Activated CD8-positive, alpha-beta memory T cell treated with anti-CD3 and anti-CD28 coated beads, Interleukin-2, amount 50 U/mL, for 24 hours (primary cell): ENCODE results near the gene RPL29.
"Not testable (repeated sequence)": the region's sequence is repeated elsewhere in the genome, so short reads cannot be mapped to it uniquely, and the experiment has no call there.

Experiments
- DNase-seq: peaks from one replicate; pipeline ENCODE4 v3.0.0-alpha.2; 2020; ENCODE audit errors: extremely low read depth

RPL29 gene

DNA sequence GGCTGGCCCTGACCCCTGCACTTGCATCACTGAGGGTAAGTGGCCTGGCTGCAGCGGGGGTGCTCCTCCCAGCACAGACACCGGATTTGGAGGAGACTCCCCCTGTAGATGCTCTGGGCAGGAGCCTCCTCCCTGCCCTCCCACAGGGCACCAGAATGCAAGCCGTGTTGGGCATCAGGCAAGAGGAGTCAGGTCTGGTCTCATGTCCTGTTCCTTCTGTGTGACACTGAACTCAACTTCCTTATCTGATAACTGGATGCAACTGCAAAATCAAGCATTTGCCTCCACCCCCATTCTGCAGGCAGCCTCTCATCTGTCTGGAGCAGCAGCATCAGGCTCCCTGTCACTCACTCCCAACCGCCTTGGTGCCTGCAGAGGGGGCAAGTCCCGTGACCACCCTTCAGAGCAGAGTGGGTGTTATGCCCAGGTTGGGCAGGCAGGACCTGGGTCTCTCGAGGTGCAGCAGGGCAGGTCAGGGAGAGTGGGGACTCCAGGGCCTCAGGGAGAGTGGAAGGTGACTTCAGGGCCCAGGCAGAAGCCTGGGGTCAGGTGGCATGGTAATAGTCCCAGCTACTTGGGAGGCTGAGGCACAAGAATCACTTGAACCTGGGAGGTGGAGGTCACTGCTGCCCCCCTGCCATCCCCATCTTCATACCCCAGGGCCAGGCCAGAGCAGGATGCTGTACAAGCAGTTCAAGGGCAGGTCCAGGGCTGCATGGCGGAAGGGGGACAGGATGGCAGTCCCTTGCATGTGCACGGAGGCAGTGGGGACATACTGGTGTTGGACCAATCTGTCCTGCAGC is 10.5 kb upstream of the RPL29 start:
- no peak for DNase-seq

DNA sequence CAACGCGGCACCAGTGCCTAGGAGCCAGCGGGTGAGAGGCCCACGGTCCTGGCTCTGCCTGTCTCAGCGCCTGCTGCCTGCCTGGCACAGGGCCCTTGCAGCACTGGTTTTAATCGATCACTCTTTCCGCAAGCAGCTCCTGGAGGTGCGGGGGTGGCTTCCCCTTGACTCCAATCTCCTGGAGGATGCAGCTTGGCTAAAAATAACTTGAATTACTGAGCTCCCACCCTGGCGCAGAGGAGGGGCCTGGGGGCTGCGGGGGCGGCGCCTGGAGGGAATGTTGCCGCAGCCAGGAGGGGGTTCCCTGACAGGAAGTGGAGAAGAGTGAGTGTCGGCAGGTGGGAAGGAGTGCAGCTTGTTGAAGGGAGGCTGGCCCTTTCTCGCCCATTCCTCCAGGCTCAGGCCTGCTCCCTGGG is 9.9 kb upstream of the RPL29 start:
- no peak for DNase-seq

DNA sequence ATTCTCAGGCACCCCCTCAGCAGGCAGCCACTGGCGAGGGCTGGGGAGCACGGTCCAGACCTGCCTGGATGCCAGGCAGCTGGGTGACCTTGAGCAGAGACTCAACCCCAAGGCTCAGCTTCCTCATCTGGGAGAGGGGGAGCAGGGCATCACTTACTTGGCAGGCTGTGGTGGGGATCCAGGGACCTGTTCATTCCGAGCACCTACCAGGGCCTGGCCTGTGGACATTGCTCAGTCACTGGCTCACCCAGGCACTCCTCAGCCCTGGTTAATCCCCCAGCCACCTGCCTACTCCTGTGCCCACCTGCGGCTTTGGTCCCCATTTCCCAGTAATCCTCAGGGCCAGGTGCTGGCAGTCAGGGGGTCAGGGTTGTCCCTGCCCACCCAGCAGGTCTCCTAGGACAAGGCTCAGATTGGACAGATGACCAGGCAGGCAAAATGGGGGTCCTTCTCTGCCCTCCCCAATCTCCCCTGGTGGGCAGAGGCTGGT is 9.3 kb upstream of the RPL29 start:
- no peak for DNase-seq

DNA sequence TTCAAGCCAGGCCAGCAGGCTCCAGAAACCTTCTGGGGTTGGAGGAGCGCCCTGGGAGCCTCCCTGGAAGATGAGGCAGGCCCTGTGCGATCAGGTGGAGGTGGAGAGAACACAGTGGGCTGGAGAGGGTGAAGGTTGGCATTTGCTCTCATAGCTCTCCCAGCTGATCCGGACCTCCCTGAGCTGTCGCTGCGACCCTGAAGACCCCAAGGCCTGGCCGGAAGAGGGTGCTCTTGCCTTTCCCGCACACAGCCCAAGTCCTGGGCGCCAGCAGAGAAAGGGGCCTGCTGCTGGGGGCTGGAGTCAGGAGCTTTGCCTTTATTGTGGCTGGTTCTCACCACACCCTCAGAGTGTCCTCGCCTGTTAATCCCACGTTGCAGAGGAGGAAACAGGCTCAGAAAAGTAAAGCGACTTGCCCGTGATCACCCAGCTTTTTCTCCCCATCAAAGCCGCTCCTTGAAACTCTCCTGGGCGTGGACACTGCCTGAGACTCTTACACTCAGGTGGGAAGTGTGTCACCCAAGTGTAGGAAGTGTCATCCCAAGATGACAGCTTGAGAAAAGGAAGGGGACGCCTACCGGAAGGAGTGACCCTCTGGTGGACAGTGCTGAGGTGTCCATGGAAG is 8.6 kb upstream of the RPL29 start:
- DNase-seq, result no peak

DNA sequence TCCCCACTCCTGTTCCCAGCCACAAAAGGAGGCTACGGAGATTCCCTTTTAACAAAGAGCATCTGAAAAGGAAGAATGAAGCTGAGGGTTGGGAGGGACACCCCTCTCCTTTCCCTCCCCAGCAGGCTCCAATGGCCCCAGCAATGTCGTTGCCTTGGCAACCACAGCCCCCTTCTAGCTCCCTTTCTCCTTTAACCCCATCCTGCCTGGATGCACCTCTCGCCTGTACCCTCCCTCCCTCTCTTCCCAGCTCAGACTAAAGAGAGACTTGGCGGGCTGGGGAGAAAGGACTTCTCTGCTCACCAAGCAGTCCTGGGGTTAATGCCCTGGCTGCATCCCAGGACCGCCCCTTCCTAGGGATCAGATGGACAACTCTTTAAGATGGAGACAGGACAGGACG is 7.1 kb upstream of the RPL29 start:
- DNase-seq, result no peak

DNA sequence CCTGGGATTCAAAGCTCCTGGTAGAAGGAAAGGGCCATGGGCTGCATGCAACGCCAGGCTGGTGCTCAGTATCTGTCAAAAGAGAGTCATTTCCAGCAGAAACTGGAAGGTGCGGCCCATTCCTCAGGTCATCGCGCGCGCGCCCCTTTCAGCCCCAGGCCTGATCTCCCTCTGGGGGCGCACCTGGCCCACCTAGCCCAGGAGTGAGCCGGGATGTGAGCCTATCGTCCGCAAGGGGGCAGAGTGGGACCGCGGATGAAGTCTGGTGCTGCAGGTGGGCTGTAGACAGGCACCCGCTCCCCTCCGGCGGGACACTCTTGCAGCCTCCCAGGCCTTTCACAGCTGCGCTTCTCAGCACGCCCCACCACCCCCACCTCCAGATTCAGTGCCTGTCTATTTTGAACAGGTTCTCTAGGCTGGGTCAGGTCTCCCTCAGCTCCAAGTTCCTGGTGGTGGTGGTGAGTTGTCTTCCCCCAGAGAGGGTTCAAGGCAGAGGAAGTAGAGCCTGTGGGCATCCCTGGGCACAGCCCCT is 5.8 kb upstream of the RPL29 start:
- DNase-seq, result peak; percentile 61

DNA sequence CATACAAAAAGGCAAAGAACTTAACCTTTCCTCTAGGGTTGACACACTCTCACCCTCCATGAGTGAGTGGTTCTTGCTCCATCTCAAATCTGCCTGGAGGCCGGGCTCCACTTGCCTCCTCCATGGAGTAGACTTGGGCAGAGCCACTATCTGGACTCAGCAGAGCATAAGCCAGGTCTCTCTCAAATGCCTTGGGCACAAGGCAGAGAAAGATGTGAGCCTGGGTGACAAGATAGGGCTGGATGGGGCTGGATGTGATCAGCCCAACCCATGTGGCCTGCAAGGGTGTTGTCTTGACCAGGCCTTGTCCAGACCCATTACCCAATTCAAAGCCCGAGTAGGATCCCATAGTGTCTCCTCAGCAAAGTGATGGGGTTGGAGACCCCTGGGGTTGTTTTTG is 4.2 kb upstream of the RPL29 start:
- DNase-seq, result no peak

DNA sequence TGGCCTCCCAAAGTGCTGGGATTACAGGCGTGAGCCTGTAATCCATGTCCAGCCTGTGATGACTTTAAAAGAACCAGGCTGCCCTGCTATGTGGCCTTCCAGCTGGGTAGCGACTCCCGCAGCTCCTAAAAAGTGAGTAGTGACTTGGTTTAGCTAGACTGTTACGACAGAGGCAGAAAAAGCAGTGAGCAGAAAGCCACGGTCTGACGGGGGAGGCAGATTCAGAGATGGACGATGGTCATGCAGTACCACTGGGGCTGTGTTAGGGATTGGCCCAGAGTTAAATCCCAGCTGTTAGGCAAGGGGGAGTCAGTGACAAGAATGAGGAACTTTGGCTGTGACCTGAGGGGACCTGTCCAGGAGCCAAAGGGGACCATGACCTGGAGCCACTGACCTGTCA is 3.1 kb upstream of the RPL29 start:
- DNase-seq, result no peak

DNA sequence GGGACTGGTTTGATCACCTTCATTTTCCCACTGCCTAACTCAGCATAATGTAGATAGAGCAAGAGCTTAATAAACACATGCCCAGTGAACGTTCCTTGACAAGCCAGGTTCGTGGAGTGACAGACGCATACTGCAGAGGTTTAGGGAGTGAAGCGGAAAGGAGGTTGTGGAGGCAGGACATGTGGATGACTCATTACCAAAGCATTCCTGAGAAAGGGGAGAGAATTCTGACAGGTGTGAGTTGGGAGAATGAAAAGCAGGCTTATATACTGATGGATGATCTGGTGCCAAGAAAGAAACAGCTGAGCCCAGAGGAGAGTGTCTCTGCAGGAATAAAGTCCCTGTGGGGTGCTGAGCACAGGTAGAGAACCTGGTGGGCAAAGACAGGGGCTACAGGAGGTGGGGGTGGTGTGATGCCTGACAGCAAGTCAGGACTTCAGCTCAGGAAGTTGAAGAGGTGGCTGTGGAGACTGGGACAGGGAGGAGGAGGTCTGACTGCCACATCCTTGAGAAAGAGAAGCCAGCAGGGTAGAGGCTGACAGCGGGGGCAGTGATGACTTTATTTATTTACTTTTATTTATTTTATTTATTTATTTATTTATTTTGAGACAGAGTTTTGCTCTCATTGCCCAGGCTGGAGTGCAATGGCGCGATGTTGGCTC is 2.4 kb upstream of the RPL29 start:
- no peak for DNase-seq

DNA sequence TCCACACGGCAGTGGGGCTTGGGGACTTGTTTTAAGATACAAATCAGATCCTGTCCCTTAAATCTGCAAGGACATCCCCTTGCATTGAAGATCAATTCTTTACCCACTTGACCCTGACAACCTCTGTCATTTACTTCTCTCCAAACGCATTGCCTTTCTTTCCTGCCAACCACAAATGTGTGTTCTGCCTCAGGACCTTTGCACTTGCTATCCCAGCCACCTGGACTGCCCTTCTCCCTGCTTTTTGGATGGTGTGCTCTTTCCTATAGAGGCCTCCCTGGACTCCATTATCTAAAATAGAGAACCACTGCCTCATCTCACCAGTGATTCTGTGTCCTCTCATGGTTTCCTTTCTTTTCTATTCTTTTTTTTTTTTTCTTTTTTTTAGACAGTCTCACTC is 1.5 kb upstream of the RPL29 start:
- DNase-seq, result no peak

DNA sequence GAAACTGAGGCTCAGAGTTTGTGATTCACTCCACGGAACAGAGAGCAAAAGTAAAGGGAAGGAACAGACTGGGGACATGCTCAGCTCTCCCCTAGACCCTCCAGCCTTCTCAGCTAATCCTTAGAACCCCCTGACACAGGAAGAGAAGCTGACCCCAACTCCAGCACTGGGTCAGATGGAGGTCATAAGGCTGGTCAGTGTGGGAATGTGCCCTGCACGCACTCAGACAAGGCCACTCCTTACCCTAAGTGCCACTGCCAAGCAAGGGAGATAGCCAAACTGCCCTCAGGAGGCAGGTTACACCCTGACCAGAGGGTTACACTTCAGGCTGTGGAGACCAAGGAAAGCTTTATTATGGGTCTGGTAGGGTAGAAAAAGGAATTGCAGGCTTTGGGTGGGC is 1.2 kb downstream of the RPL29 start:
- no peak for DNase-seq

DNA sequence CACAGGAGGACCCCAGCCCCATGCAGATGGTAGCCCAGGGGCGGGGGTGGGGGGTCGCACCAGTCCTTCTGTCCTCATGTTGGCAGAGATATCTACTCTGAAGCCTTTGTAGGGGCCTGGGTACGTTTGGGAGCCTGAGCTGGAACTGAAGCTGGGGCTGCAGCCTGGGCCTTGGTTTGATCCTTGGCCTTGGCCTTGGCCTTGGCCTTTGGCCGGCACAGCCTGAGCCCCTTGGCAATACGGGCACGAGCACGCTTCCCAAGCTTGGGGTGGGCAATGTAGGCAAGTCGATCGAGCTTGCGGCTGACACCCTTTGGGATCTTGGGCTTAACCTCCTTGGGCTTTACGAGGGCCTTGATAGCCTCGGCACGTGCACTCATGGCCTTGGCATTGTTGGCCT is 2.0 kb downstream of the RPL29 start:
- not testable (repeated sequence) for DNase-seq

DNA sequence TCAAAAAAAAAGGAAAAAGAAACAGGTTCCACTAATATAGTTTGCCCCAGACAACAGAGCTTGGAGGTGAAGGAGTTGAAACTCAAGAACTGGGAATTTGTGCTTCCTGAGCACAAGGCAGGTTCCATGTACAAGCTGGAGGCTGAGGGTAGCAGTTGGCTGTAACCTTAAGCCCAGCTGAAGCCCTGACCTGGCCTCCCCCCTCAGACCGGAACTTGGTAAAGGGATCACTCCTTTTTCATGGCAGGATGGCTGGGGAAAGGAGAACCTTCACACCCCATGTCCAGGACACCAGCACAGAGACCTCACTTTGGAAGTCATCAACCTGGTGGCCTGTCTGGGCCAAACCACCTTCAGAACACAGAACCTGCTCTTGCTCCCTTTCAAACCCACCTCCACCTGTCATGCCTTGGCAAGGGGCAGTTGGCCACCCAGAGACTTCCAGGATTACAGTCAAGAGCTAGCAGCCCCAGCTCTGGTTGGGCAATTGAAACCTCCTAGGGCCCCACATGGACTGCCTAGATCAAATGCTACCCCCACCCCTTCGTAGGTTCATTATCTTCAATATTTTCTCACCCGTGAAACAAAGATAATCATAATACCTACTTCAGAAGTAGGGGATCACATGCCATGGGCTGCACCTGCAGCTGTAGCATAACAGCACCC is 3.5 kb downstream of the RPL29 start:
- no peak for DNase-seq

DNA sequence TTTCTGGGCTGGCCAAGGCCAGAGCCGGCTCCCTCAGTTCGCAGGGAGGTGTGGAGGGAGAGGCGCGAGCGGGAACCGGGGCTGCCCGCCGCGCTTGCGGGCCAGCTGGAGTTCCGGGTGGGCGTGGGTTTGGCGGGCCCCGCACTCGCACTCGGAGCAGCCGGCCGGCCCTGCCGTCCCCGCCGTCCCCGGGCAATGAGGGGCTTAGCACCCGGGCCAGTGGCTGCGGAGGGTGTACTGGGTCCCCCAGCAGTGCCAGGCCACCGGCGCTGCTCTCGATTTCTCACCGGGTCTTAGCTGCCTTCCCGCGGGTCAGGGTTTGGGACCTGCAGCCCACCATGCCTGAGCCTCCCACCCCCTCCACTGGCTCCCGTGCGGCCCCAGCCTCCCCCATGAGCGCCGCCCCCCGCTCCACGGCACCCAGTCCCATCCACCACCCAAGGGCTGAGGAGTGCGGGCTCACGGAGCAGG is 5.2 kb downstream of the RPL29 start:
- DNase-seq, result not testable (repeated sequence)

DNA sequence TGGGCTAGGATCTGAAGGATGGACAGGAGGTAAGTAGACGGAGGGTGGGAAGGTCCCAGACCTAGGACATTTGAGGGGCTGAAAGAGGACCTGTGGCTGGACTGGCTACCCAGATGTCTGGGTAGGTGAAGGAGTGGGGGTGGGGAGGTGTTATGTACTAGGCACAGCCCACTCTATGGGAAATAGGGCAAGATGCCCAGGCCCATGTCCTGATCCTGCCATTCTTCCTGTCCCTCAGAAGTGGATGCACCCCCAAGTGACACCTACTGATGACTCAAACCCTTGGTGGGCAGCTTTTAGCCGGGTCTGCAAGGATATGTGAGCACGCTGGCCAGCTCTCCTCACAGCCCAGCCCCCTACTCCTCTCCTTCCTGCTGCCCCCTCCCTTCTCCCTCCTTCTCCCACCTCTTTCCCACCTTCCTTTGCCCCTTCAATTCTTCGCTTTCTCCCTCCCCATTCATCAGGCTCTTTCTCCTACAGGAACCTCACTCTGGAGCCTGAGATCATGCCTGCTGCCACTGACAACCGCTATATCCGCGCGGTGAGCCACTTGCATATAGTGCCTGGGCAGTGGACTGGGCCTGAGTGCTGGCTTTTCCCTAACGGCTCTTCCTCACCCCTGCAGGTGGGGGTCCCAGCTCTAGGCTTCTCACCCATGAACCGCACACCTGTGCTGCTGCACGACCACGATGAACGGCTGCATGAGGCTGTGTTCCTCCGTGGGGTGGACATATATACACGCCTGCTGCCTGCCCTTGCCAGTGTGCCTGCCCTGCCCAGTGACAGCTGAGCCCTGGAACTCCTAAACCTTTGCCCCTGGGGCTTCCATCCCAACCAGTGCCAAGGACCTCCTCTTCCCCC is 7.2 kb downstream of the RPL29 start:
- DNase-seq, result no peak

DNA sequence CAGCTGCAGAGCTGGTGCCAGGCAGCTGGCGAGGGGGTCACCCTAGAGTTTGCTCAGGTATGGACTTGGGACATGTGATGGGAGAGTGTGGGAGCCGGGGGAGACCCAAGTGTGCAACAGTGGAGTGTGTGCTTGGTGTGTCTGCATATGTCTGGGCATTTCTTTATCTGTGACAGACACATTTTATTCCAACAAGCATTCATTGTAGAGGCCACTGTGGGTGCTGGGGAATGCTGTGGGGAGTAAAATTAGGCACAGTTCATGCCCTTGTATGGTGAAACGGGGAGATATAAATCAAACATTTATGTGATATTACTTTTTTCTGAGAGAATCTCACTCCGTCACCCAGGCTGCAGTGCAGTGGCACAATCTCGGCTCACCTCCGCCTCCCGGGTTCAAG is 8.1 kb downstream of the RPL29 start:
- DNase-seq, result no peak

DNA sequence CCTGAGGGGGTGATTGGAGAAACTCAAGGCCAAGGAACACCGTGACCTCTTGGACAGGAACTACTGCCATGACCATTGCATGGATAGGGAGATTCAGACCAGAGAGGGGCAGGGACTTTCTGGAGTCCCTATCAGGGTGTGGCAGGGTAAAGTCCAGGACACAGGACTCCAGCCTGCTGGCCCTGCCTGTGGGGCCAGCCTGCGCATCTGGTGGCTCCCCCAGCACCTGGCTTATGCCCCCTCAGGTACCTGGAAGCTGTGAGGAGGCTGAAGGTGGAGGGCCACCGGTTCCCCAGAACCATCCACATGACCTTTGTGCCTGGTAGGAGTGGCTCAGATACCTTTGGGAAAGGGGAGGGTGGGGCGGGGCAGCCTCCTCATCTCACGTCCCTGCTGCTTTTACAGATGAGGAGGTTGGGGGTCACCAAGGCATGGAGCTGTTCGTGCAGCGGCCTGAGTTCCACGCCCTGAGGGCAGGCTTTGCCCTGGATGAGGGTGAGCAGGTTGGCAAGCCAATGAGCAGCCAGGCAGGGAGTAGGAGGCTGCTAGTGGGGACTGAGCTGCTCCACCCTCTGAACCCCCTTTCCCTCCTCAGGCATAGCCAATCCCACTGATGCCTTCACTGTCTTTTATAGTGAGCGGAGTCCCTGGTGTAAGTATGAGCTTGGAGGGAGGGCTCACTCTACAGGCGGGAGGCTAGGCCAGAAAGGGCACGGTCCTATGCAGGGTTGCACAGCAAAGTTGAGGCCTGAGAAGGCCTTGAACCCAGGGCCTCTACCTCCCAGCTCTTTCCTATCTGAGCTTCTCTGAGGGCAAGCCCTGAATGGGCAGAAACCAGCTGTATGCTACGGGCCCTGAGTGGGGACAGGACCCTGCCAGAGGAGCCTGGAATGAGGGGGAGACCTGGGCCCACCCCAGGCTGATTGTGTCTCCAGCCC is 9.4 kb downstream of the RPL29 start:
- DNase-seq, result no peak

DNA sequence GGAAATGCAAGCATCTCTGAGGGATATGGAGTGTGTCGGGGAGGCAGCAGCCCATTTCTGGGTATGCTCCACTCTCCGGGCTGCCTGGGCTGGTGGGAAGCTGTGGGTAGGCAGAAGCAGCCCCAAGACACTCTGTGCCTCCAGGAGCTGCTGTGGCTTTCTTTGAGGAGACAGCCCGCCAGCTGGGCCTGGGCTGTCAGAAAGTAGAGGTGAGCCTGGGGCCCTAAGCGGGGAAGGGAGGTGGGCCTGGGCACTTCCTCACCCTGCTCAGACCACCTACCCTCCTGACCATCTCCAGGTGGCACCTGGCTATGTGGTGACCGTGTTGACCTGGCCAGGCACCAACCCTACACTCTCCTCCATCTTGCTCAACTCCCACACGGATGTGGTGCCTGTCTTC is 10.6 kb downstream of the RPL29 start:
- DNase-seq, result no peak

DNA sequence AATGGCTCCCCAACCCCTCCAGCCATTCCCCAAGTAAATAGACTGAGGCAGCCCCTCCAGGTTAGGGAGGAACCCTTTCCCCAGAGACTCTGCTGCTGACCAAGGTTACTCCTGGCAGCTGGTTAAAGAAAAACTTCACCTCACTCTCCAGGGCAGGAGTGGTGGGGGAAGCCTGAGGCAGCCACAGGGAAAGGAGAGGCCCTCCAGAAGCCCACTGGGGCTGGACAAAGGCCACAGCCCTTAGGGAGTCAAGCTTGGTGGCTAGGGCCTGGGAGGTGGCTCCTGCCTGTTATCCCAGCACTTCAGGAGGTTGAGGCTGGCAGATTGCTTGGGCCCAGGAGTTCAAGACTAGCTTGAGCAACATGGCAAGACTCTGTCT is 11.4 kb downstream of the RPL29 start:
- no peak for DNase-seq
